Measurements from ENCODE around the gene ANKRD31. TPM values are rescaled to one million over a fixed set of nuclear protein-coding genes. Genes with fewer than 3 reads are reported as not detected.
"Not testable (repeated sequence)": the region's sequence is repeated elsewhere in the genome, so short reads cannot be mapped to it uniquely, and the experiment has no call there.

ANKRD31 gene
- total and polyA plus RNA-seq, 12 donors = 0.06 to 0.88 (median 0.42) TPM

- H3K4me1 ChIP-seq (replicated peaks in 1 of 2) = no peaks in the 10 kb centered on the region
- H3K36me3 ChIP-seq (replicated peaks in 1 of 2) = no peaks in the 10 kb centered on the region
- no peak overlapping the region for H3K4me3 ChIP-seq
- no peak for DNase-seq
- 90 to 95% (median 93%) methylated on average over 2 of the region's 2 CpGs for WGBS, 4 donors
- no peak overlapping the region for H3K27ac ChIP-seq
- no peaks in the 10 kb centered on the region for H3K9me3 ChIP-seq (replicated peaks in 1 of 3)
- H3K27me3 ChIP-seq = no peaks in the 10 kb centered on the region
- intact Hi-C loops (cut with DNase I) = no loop called here
- no peak for TF ChIP-seq CTCF (IDR thresholded peaks at IDR 0.05)
- no peak for TF ChIP-seq POLR2A (IDR thresholded peaks at IDR 0.05)
These were observed 68.5 kb downstream of the ANKRD31 start for GRCh38 chr5:75168026-75168735.

- Histone ChIP-seq H3K27ac (no peak overlapping the region), H3K27me3 (no peaks in the 10 kb centered on the region), H3K9me3 (replicated peaks in 1 of 3) (no peaks in the 10 kb centered on the region), H3K4me3 (no peak overlapping the region), H3K4me1 (replicated peaks in 1 of 2) (no peaks in the 10 kb centered on the region), H3K36me3 (replicated peaks in 1 of 2) (no peaks in the 10 kb centered on the region)
- intact Hi-C loops (cut with DNase I) = no loop called here
- DNase-seq = no peak
- TF ChIP-seq CTCF (IDR thresholded peaks at IDR 0.05) = no peak
- TF ChIP-seq POLR2A (IDR thresholded peaks at IDR 0.05) = no peak
These were observed 69.3 kb downstream of the ANKRD31 start for GRCh38 chr5:75167345-75167744.

GRCh38 chr5:75161508-75161907, 75.2 kb downstream of the ANKRD31 start:
- intact Hi-C loops (cut with DNase I); DNase-seq; H3K36me3 ChIP-seq (replicated peaks in 1 of 2); H3K9me3 ChIP-seq (replicated peaks in 1 of 3); H3K4me3 ChIP-seq; H3K27me3 ChIP-seq; H3K4me1 ChIP-seq (replicated peaks in 1 of 2); H3K27ac ChIP-seq: not testable (repeated sequence)
- WGBS, 4 donors = 80 to 86% (median 80%) methylated on average over 1 to 3 of the region's 3 CpGs

- Histone ChIP-seq H3K36me3 (replicated peaks in 1 of 2) (no peaks in the 10 kb centered on the region), H3K9me3 (replicated peaks in 1 of 3) (peaks cover 0 to 7% (median 0%) of the 10 kb centered on the region in 3 donors), H3K4me1 (replicated peaks in 1 of 2) (no peaks in the 10 kb centered on the region), H3K4me3 (no peak overlapping the region), H3K27me3 (no peaks in the 10 kb centered on the region), H3K27ac (no peak overlapping the region)
- intact Hi-C loops (cut with DNase I) = no loop called here
- no peak for TF ChIP-seq CTCF (IDR thresholded peaks at IDR 0.05)
- no peak for TF ChIP-seq POLR2A (IDR thresholded peaks at IDR 0.05)
- DNase-seq = no peak
These were observed 80.1 kb downstream of the ANKRD31 start for GRCh38 chr5:75156585-75156984.

- intact Hi-C loops (cut with DNase I) = no loop called here
- no peak for TF ChIP-seq POLR2A (IDR thresholded peaks at IDR 0.05)
- TF ChIP-seq CTCF (IDR thresholded peaks at IDR 0.05) = no peak
- H3K4me3 ChIP-seq = no peak overlapping the region
- DNase-seq = no peak
- H3K4me1 ChIP-seq (replicated peaks in 1 of 2) = no peaks in the 10 kb centered on the region
- H3K27me3 ChIP-seq = no peaks in the 10 kb centered on the region
- no peaks in the 10 kb centered on the region for H3K36me3 ChIP-seq (replicated peaks in 1 of 2)
- H3K9me3 ChIP-seq (replicated peaks in 1 of 3) = no peaks in the 10 kb centered on the region
- H3K27ac ChIP-seq = no peak overlapping the region
These were observed 83.8 kb downstream of the ANKRD31 start for GRCh38 chr5:75152860-75153259.

All from adrenal gland (tissue), 12 donors.